ENCODE results near the gene SAMD11.

SAMD11 gene

GRCh38 chr1:969260-969855, 45.6 kb downstream of the SAMD11 start:
- no peak overlapping the region for H3K27ac ChIP-seq (ENCODE audit: low read depth, low read length, severe bottlenecking)
- H3K36me3 ChIP-seq (ENCODE audit: control insufficient read depth, insufficient read depth, low read length), result peaks cover 10% of the 10 kb centered on the region
- 83 to 85% methylated on average over 15 of the region's 15 CpGs for WGBS, 2 experiments (ENCODE audit: insufficient coverage in 2 of 2)
- H3K4me1 ChIP-seq (ENCODE audit: control insufficient read depth, insufficient read depth, low read length, poor library complexity, severe bottlenecking), result peaks cover 13% of the 10 kb centered on the region
- H3K4me3 ChIP-seq (ENCODE audit: extremely low read depth, insufficient read depth, low read length, poor library complexity, severe bottlenecking), result no peak overlapping the region
- H3K9me3 ChIP-seq (ENCODE audit: control insufficient read depth, low read length), result no peaks in the 10 kb centered on the region

- 62 to 67% methylated on average over 32 to 33 of the region's 33 CpGs for WGBS, 2 experiments (ENCODE audit: insufficient coverage in 2 of 2)
- H3K4me3 ChIP-seq (ENCODE audit: extremely low read depth, insufficient read depth, low read length, poor library complexity, severe bottlenecking), result no peak overlapping the region
These were observed 46.7 kb downstream of the SAMD11 start for GRCh38 chr1:970242-970972.

DNA sequence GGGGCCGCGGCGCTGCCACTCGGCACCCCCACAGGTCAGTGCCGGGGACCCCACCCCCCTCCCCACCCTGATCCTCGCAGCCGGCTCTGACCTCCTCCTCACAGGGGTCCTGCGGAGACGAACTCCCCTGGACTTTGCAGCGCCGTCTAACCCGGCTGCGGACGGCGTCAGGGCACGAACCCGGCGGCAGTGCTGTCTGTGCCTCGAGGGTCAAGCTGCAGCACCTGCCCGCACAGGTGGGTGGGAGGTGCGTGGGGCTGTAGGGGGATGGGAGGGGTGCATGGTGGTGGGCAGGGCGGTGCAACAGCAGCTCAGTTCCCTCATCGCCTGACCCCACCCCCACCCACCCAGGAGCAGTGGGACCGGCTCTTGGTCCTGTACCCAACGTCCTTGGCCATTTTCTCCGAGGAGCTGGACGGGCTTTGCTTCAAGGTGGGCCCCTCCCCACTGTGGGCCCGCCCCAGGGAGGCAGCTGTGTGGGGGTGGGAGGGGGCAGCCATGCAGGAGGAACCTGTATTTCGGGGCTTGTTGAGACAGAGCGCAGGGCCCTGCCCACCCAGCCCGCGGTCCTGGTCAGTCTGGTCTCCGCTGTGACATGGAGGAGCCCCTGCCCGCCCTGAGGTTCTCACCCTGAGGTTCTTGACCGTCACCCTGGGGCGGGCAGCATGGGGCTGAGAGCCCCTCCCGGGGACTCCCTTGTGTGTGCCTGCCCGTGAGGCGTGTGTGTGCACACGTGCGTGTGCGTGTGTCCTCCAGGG, 47.4 kb downstream of the SAMD11 start:
- WGBS, 2 experiments (ENCODE audit: insufficient coverage in 2 of 2), result 81 to 82% methylated on average over 25 to 32 of the region's 42 CpGs

More at GRCh38 chr1:970242-970972, 46.7 kb downstream of the SAMD11 start:
- peaks cover 2% of the 10 kb centered on the region for H3K36me3 ChIP-seq (ENCODE audit: control insufficient read depth, insufficient read depth, low read length)
- H3K9me3 ChIP-seq (ENCODE audit: control insufficient read depth, low read length), result no peaks in the 10 kb centered on the region
- no peak overlapping the region for H3K27ac ChIP-seq (ENCODE audit: low read depth, low read length, severe bottlenecking)
- H3K4me1 ChIP-seq (ENCODE audit: control insufficient read depth, insufficient read depth, low read length, poor library complexity, severe bottlenecking), result peaks cover 13% of the 10 kb centered on the region

DNA sequence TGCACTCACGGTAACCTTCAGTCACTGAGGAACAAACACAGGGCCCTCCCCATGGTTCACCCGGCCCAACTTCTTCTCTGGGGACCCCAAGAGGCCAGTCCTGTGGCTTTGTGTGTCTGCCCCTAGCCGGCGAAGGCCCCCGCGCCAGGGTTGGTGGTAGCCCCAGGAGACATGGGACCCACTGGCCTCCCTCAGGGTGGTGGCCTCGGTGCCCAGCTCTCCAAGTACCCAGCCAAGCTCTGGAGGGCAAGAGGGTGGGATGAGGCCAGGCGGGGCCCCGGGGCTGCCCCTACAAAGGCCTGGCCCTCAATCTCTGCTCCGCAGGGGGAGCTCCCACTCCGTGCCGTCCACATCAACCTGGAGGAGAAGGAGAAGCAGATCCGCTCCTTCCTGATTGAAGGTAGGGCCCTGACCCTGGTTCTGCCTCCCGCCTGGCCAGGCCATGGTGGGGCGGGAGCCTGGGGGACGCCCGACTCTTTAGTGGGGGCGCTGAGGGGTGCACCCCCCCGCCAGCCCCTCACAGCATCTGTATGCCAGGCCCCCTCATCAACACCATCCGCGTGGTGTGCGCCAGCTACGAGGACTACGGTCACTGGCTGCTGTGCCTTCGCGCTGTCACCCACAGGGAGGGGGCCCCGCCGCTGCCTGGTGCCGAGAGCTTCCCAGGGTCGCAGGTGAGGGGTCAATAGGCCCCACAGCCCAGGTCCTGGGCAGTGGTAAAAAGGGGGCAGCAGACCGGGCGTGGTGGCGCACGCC, 48.2 kb downstream of the SAMD11 start:
- 84 to 86% methylated on average over 26 to 31 of the region's 34 CpGs for WGBS, 2 experiments (ENCODE audit: insufficient coverage in 2 of 2)
- Histone ChIP-seq H3K4me3 (ENCODE audit: extremely low read depth, insufficient read depth, low read length, poor library complexity, severe bottlenecking) (no peak overlapping the region), H3K27ac (ENCODE audit: low read depth, low read length, severe bottlenecking) (no peak overlapping the region), H3K9me3 (ENCODE audit: control insufficient read depth, low read length) (no peaks in the 10 kb centered on the region), H3K4me1 (ENCODE audit: control insufficient read depth, insufficient read depth, low read length, poor library complexity, severe bottlenecking) (peaks cover 3% of the 10 kb centered on the region), H3K36me3 (ENCODE audit: control insufficient read depth, insufficient read depth, low read length) (no peaks in the 10 kb centered on the region)

More for the DNA sequence above, 47.4 kb downstream of the SAMD11 start:
- Histone ChIP-seq H3K4me3 (ENCODE audit: extremely low read depth, insufficient read depth, low read length, poor library complexity, severe bottlenecking) (no peak overlapping the region), H3K4me1 (ENCODE audit: control insufficient read depth, insufficient read depth, low read length, poor library complexity, severe bottlenecking) (peaks cover 6% of the 10 kb centered on the region), H3K27ac (ENCODE audit: low read depth, low read length, severe bottlenecking) (no peak overlapping the region), H3K9me3 (ENCODE audit: control insufficient read depth, low read length) (no peaks in the 10 kb centered on the region), H3K36me3 (ENCODE audit: control insufficient read depth, insufficient read depth, low read length) (no peaks in the 10 kb centered on the region)

- Histone ChIP-seq H3K4me3 (ENCODE audit: extremely low read depth, insufficient read depth, low read length, poor library complexity, severe bottlenecking) (no peak overlapping the region), H3K9me3 (ENCODE audit: control insufficient read depth, low read length) (no peaks in the 10 kb centered on the region), H3K36me3 (ENCODE audit: control insufficient read depth, insufficient read depth, low read length) (no peaks in the 10 kb centered on the region), H3K4me1 (ENCODE audit: control insufficient read depth, insufficient read depth, low read length, poor library complexity, severe bottlenecking) (no peaks in the 10 kb centered on the region), H3K27ac (ENCODE audit: low read depth, low read length, severe bottlenecking) (no peak overlapping the region)
- WGBS, 2 experiments (ENCODE audit: insufficient coverage in 2 of 2), result 84 to 86% methylated on average over 22 to 24 of the region's 28 CpGs
These were observed 49.2 kb downstream of the SAMD11 start for GRCh38 chr1:972726-973458.

- no peak overlapping the region for H3K4me3 ChIP-seq (ENCODE audit: extremely low read depth, insufficient read depth, low read length, poor library complexity, severe bottlenecking)
- 75 to 79% methylated on average over 10 to 21 of the region's 28 CpGs for WGBS, 2 experiments (ENCODE audit: insufficient coverage in 2 of 2)
- no peaks in the 10 kb centered on the region for H3K9me3 ChIP-seq (ENCODE audit: control insufficient read depth, low read length)
- no peaks in the 10 kb centered on the region for H3K4me1 ChIP-seq (ENCODE audit: control insufficient read depth, insufficient read depth, low read length, poor library complexity, severe bottlenecking)
- H3K27ac ChIP-seq (ENCODE audit: low read depth, low read length, severe bottlenecking), result no peak overlapping the region
- no peaks in the 10 kb centered on the region for H3K36me3 ChIP-seq (ENCODE audit: control insufficient read depth, insufficient read depth, low read length)
These were observed 50.0 kb downstream of the SAMD11 start for GRCh38 chr1:973459-974292.

DNA sequence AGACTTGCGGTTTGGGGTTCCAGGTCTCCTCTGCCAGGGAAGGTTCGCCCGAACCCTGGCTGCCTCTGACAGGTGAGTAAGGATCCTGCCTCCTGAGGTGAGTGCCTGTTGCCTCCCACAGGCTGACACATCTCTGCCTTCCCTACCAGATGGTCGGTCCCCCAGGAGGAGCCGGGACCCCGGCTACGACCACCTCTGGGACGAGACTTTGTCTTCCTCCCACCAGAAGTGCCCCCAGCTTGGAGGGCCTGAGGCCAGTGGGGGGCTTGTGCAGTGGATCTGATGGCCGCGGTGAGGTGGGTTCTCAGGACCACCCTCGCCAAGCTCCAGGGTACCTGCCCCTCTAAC, 50.5 kb downstream of the SAMD11 start:
- no peak overlapping the region for H3K4me3 ChIP-seq (ENCODE audit: extremely low read depth, insufficient read depth, low read length, poor library complexity, severe bottlenecking)
- H3K4me1 ChIP-seq (ENCODE audit: control insufficient read depth, insufficient read depth, low read length, poor library complexity, severe bottlenecking), result no peaks in the 10 kb centered on the region
- H3K27ac ChIP-seq (ENCODE audit: low read depth, low read length, severe bottlenecking), result no peak overlapping the region
- 92% methylated on average over 3 of the region's 11 CpGs; no CpG with 5 or more reads in 1 of the 2 experiments for WGBS, 2 experiments (ENCODE audit: insufficient coverage in 2 of 2)
- H3K9me3 ChIP-seq (ENCODE audit: control insufficient read depth, low read length), result no peaks in the 10 kb centered on the region
- no peaks in the 10 kb centered on the region for H3K36me3 ChIP-seq (ENCODE audit: control insufficient read depth, insufficient read depth, low read length)

GRCh38 chr1:974687-975328, 51.1 kb downstream of the SAMD11 start:
- 79 to 83% methylated on average over 17 of the region's 17 CpGs for WGBS, 2 experiments (ENCODE audit: insufficient coverage in 2 of 2)

GRCh38 chr1:975365-975764, 51.6 kb downstream of the SAMD11 start:
- 66 to 73% methylated on average over 9 of the region's 9 CpGs for WGBS, 2 experiments (ENCODE audit: insufficient coverage in 2 of 2)
- Histone ChIP-seq H3K4me1 (ENCODE audit: control insufficient read depth, insufficient read depth, low read length, poor library complexity, severe bottlenecking) (no peaks in the 10 kb centered on the region), H3K9me3 (ENCODE audit: control insufficient read depth, low read length) (no peaks in the 10 kb centered on the region), H3K4me3 (ENCODE audit: extremely low read depth, insufficient read depth, low read length, poor library complexity, severe bottlenecking) (no peak overlapping the region), H3K36me3 (ENCODE audit: control insufficient read depth, insufficient read depth, low read length) (no peaks in the 10 kb centered on the region), H3K27ac (ENCODE audit: low read depth, low read length, severe bottlenecking) (no peak overlapping the region)

More at GRCh38 chr1:974687-975328, 51.1 kb downstream of the SAMD11 start:
- H3K27ac ChIP-seq (ENCODE audit: low read depth, low read length, severe bottlenecking), result no peak overlapping the region
- no peaks in the 10 kb centered on the region for H3K36me3 ChIP-seq (ENCODE audit: control insufficient read depth, insufficient read depth, low read length)
- H3K4me3 ChIP-seq (ENCODE audit: extremely low read depth, insufficient read depth, low read length, poor library complexity, severe bottlenecking), result no peak overlapping the region
- H3K4me1 ChIP-seq (ENCODE audit: control insufficient read depth, insufficient read depth, low read length, poor library complexity, severe bottlenecking), result no peaks in the 10 kb centered on the region
- H3K9me3 ChIP-seq (ENCODE audit: control insufficient read depth, low read length), result no peaks in the 10 kb centered on the region
